K562 (cell line): Measurements from ENCODE around the gene HEMGN. TPM values are rescaled to one million over a fixed set of nuclear protein-coding genes. Genes with fewer than 3 reads are reported as not detected.
A peak's percentile ranks its signal among the peaks of the same experiment; 100 is the strongest.

Source experiments
- BRD4 ChIP-seq: fragments of 200-600 bp; sonication (generic); IDR thresholded peaks from 2 replicates; pipeline ENCODE4 v1.6.1; 2017; ENCODE audit warnings: inconsistent platforms
- CXXC5 ChIP-seq: fragments of 250-450 bp; sonication (Bioruptor Pico); IDR thresholded peaks from 2 replicates; pipeline ENCODE4 v1.8.0; 2022; ENCODE audit warnings: inconsistent platforms, mild to moderate bottlenecking, moderate library complexity
- EHMT2 ChIP-seq: fragments of 450-650 bp; IDR thresholded peaks from 2 replicates; pipeline ENCODE4 v1.6.1; 2018; ENCODE audit warnings: antibody characterized with exemption
- HNRNPH1 ChIP-seq: fragments of 200-400 bp; formaldehyde crosslinking; optimal IDR thresholded peaks from 2 replicates; pipeline ENCODE3; 2017; ENCODE audit warnings: low read depth, mild to moderate bottlenecking, low read length, moderate library complexity
- LARP7 ChIP-seq: fragments of 450-650 bp; IDR thresholded peaks from 2 replicates; pipeline ENCODE4 v1.6.1; 2016
- LCOR ChIP-seq: sonication (generic); formaldehyde crosslinking; IDR thresholded peaks from 2 replicates; pipeline ENCODE4 v1.8.0; 2022; ENCODE audit warnings: mild to moderate bottlenecking, missing genetic modification reagents
- MYBL2 ChIP-seq, 2 experiments: fragments of 450-650 bp in 1 of 2; sonication (generic) in 1 of 2; formaldehyde crosslinking in 1 of 2; IDR thresholded peaks; 2 replicates each; pipeline versions ENCODE4 v1.6.1 to v1.8.1; 2017 to 2022; ENCODE audit warnings: borderline replicate concordance in 1 of 2, inconsistent platforms in 1 of 2, low read depth in 1 of 2, mild to moderate bottlenecking in 1 of 2, missing genetic modification reagents in 1 of 2, moderate library complexity in 1 of 2
- NFIX ChIP-seq: fragments of 250-450 bp; sonication (Bioruptor Pico); IDR thresholded peaks from 2 replicates; pipeline ENCODE4 v1.4.0; 2020; ENCODE audit warnings: low read depth, mild to moderate bottlenecking, moderate library complexity
- NR2C1 ChIP-seq, 2 experiments: fragments of 450-650 bp; IDR thresholded peaks; 2 replicates each; pipeline ENCODE4 v1.6.1; 2017; ENCODE audit warnings: mild to moderate bottlenecking in 2 of 2, antibody characterized with exemption in 1 of 2, inconsistent platforms in 1 of 2, missing compliant biosample characterization in 1 of 2, missing genetic modification characterization in 1 of 2
- RBM34 ChIP-seq: fragments of 200-400 bp; formaldehyde crosslinking; IDR thresholded peaks from 2 replicates; pipeline ENCODE4 v1.6.1; 2018; ENCODE audit warnings: low read length, borderline replicate concordance; ENCODE audit not compliant: insufficient read depth
- SIRT6 ChIP-seq: IDR thresholded peaks from one replicate; pipeline ENCODE4 v1.6.1; 2012; ENCODE audit warnings: low read depth, mild to moderate bottlenecking, control low read depth, inconsistent platforms, low read length, moderate library complexity
- TAF1 ChIP-seq: IDR thresholded peaks from 2 replicates; pipeline ENCODE4 v1.6.1; 2011; ENCODE audit warnings: mild to moderate bottlenecking, low read length, moderate library complexity; ENCODE audit not compliant: insufficient read depth, control insufficient read depth, severe bottlenecking; ENCODE audit errors: extremely low read depth
- TEAD1 ChIP-seq, 2 experiments: fragments of 450-650 bp in 1 of 2; sonication (generic) in 1 of 2; formaldehyde crosslinking; IDR thresholded peaks; 2 replicates each; pipeline versions ENCODE4 v1.4.0 to v1.8.0; 2020 to 2022; ENCODE audit warnings: mild to moderate bottlenecking in 2 of 2, missing genetic modification reagents in 1 of 2
- ZBED1 ChIP-seq: IDR thresholded peaks from 2 replicates; pipeline ENCODE4 v1.6.1; 2014
- ZNF444 ChIP-seq: fragments of 250-450 bp; sonication (Bioruptor Pico); IDR thresholded peaks from 2 replicates; pipeline ENCODE4 v1.4.0; 2020; ENCODE audit warnings: mild to moderate bottlenecking, moderate library complexity
- polyA plus RNA-seq, 8 experiments: library from polyadenylated mRNA; depleted of rRNA in 4 of 8; stranded (reverse) in 5 of 8; unstranded in 3 of 8; fragments of >200 nt; fragmentation: Nextera tagmentation in 2 of 8; fragmentation: Illumina TruSeq in 1 of 8; extraction: Ambion mirVana in 2 of 8; extraction: Trizol in 1 of 8; gene quantifications; 2 replicates each; pipeline versions ENCODE4 v1.2.1 to v1.2.3, GENCODE V29; 2011 to 2014; ENCODE audit warnings: inconsistent platforms in 1 of 8, missing spikeins in 1 of 8
- total RNA-seq, 7 experiments: library from RNA; depleted of rRNA in 6 of 7; stranded (reverse); fragments of >200 nt in 6 of 7; fragmentation: Illumina TruSeq in 2 of 7; extraction: Trizol in 2 of 7; gene quantifications; 2 replicates each; pipeline versions ENCODE4 v1.2.1 to v1.2.3, GENCODE V29; 2011 to 2021; ENCODE audit warnings: low replicate concordance in 1 of 7
- TF ChIP-seq, protein P1 (sequence below): fragments of 150-350 bp; conservative IDR thresholded peaks from 2 replicates; pipeline ENCODE4 v1.6.1; 2014; ENCODE audit warnings: low read length
- TF ChIP-seq, protein P2 (sequence below): fragments of 250-450 bp; sonication (Bioruptor Pico); IDR thresholded peaks from 2 replicates; pipeline ENCODE4 v1.8.0; 2021; ENCODE audit warnings: borderline replicate concordance, mild to moderate bottlenecking, moderate library complexity; ENCODE audit not compliant: poor library complexity, severe bottlenecking
- TF ChIP-seq, protein P3 (sequence below): fragments of 250-450 bp; sonication (Bioruptor Pico); IDR thresholded peaks from 2 replicates; pipeline ENCODE4 v1.8.0; 2022; ENCODE audit warnings: moderate library complexity, mild to moderate bottlenecking, inconsistent platforms

The HEMGN gene
- total and polyA plus RNA-seq, 9 of the 15 experiments (the other 6 are each of a cell fraction or from before 2014, with no cell fraction given): 56.3 to 258 (median 137) TPM

DNA sequence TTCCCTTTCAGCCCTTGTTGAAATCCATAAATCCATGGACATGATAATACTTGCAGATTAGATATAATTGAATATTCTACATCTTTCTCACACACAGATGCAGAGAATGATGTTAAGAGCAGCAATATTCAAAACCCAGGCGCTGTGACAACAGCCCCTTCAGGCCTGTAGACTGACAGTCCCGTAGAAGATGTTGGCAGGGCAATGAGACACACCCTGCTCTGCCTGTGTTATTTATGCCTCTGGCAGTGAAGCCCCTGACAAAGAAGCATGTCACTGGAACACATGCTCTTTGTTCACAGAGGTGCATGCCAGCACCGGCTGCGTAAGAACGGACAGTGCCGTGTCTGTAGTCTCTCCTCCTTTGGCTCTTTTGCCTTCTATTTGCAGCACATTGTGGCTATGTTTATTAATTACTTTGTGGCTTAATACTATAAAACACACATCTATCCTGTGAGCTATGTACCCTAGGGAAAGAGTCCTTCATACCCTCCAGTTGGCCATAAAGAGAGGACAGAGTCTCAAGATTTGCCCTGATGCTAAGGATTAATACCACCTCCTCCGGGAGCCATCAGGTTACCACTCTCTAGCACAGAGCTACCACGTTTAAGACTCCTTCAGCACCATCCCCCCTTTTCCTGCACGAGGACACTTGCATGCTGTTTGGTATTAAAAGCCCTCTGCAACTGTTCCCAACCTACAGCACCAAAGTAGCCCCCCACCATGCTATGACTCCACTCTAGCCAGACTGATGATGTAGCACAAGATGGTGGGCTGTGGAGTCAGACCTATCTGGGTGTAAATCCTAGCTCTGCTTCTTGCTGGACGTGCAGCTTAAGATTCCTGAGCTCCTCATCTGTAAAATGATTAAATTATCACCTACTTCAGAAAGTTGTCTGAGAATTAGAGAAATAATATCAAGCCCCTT lies 43.2 kb upstream of the HEMGN start (continued):
- TF ChIP-seq, protein P1, sequence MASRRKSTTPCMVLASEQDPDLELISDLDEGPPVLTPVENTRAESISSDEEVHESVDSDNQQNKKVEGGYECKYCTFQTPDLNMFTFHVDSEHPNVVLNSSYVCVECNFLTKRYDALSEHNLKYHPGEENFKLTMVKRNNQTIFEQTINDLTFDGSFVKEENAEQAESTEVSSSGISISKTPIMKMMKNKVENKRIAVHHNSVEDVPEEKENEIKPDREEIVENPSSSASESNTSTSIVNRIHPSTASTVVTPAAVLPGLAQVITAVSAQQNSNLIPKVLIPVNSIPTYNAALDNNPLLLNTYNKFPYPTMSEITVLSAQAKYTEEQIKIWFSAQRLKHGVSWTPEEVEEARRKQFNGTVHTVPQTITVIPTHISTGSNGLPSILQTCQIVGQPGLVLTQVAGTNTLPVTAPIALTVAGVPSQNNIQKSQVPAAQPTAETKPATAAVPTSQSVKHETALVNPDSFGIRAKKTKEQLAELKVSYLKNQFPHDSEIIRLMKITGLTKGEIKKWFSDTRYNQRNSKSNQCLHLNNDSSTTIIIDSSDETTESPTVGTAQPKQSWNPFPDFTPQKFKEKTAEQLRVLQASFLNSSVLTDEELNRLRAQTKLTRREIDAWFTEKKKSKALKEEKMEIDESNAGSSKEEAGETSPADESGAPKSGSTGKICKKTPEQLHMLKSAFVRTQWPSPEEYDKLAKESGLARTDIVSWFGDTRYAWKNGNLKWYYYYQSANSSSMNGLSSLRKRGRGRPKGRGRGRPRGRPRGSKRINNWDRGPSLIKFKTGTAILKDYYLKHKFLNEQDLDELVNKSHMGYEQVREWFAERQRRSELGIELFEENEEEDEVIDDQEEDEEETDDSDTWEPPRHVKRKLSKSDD: no peak
- TF ChIP-seq TAF1: no peak
- TF ChIP-seq NFIX (CRISPR knock-in tag): no peak
- TF ChIP-seq LARP7: no peak
- TF ChIP-seq CXXC5: no peak; the same call in none of the 2 replicates
- no peak for TF ChIP-seq TEAD1 (CRISPR knock-in tag; IDR thresholded peaks at IDR 0.05)
- TF ChIP-seq EHMT2: peak; percentile 66; the same call in 1 of the 2 replicates
- TF ChIP-seq LCOR (CRISPR knock-in tag): peak; percentile 34; the same call in 1 of the 2 replicates
- no peak for TF ChIP-seq RBM34
- no peak for TF ChIP-seq ZBED1
- TF ChIP-seq HNRNPH1: no peak
- no peak for TF ChIP-seq MYBL2 (IDR thresholded peaks at IDR 0.05; ENCODE audit: low read depth)
- no peak for TF ChIP-seq MYBL2 (CRISPR knock-in tag; IDR thresholded peaks at IDR 0.05; ENCODE audit: borderline replicate concordance)
- TF ChIP-seq, protein P2, sequence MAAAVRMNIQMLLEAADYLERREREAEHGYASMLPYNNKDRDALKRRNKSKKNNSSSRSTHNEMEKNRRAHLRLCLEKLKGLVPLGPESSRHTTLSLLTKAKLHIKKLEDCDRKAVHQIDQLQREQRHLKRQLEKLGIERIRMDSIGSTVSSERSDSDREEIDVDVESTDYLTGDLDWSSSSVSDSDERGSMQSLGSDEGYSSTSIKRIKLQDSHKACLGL (CRISPR knock-in tag): no peak
- TF ChIP-seq NR2C1 (IDR thresholded peaks at IDR 0.05): no peak
- TF ChIP-seq NR2C1 (tag; IDR thresholded peaks at IDR 0.05): no peak
- TF ChIP-seq, protein P3, sequence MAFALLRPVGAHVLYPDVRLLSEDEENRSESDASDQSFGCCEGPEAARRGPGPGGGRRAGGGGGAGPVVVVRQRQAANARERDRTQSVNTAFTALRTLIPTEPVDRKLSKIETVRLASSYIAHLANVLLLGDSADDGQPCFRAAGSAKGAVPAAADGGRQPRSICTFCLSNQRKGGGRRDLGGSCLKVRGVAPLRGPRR (CRISPR knock-in tag): no peak
- TF ChIP-seq SIRT6: no peak
- TF ChIP-seq BRD4: no peak
- no peak for TF ChIP-seq ZNF444 (CRISPR knock-in tag)
